HL-60 (cell line): ENCODE measurements around the gene TAL1.

Experiments
- DNase-seq, 2 experiments: peaks; one replicate each; pipeline ENCODE4 v3.0.0-alpha.2; 2010 to 2020; ENCODE audit warnings: low read depth in 1 of 2, low spot score in 1 of 2
- H3K27ac ChIP-seq: fragments of 250-450 bp; sonication (Bioruptor Pico); replicated peaks from 2 replicates; pipeline ENCODE4 v1.5.1; 2020; ENCODE audit warnings: mild to moderate bottlenecking, moderate library complexity
- H3K27me3 ChIP-seq: fragments of 250-450 bp; sonication (Bioruptor Pico); 2 replicates; pipeline ENCODE4 v1.5.1; 2021; ENCODE audit warnings: mild to moderate bottlenecking, moderate library complexity; ENCODE audit not compliant: insufficient read depth, poor library complexity, severe bottlenecking
- H3K4me3 ChIP-seq: replicated peaks from 2 replicates; pipeline ENCODE4 v1.5.1; 2011; ENCODE audit warnings: mild to moderate bottlenecking, control low read depth, low read length; ENCODE audit not compliant: insufficient read depth
- CTCF ChIP-seq: IDR thresholded peaks from one replicate; pipeline ENCODE4 v1.5.1; 2011; ENCODE audit warnings: low read length, control low read depth, inconsistent platforms; ENCODE audit not compliant: insufficient read depth
- GABPA ChIP-seq: IDR thresholded peaks from 2 replicates; pipeline ENCODE4 v1.6.1; 2012; ENCODE audit warnings: low read depth
- POLR2AphosphoS5 ChIP-seq: IDR thresholded peaks from 2 replicates; pipeline ENCODE4 v1.6.1; 2012; ENCODE audit warnings: low read depth
- SPI1 ChIP-seq: IDR thresholded peaks from 2 replicates; pipeline ENCODE4 v1.6.1; 2012; ENCODE audit warnings: low read depth, mild to moderate bottlenecking, borderline replicate concordance
- TF ChIP-seq, protein P1 (sequence below): IDR thresholded peaks from 2 replicates; pipeline ENCODE4 v1.6.1; 2012; ENCODE audit warnings: low read depth; ENCODE audit not compliant: insufficient replicate concordance

Gene TAL1

DNA sequence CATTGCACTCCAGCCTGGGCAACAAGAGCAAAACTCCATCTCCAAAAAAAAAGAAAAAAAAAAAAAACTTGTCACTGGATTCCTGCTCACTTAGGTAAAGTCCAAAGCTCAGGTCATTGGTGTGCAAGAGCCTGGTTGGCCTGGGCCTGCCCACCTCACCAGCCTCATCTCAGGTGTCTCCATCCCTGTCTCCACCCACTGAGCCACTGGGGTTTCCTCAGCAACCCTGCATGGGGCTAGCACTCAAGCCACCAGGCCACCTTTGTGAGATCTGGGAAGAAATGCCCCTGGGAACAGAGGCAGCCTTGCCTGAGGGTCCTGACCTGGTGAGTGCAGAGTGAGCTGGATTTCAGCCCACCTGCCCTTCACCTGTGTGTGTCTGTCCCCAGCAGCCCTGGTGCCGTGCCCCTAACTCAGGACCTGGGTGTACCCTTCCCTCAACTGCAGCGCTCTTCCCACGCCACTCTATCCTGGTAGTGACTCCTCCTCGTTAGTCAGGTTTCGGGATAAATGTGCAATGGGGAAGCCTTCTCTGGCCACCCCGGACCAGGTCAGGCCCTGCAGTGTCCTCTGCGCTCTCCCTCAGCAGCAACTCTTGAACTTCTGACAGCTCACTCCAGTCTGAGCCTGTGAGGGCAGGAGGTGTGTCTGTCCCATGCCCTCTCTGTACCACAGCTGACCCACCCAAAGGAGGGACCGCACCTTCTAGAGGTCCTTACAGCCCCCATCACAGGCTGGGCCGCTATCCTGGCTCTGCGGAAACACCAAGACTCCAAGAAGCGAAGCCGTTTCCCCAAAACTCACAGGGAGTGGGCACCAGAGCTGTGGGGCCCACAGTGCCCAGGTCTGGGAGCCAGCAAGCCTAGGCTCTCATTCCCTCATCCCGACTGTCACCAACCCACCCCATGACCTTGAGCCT is 45.5 kb downstream of the TAL1 start:
- TF ChIP-seq, protein P1, sequence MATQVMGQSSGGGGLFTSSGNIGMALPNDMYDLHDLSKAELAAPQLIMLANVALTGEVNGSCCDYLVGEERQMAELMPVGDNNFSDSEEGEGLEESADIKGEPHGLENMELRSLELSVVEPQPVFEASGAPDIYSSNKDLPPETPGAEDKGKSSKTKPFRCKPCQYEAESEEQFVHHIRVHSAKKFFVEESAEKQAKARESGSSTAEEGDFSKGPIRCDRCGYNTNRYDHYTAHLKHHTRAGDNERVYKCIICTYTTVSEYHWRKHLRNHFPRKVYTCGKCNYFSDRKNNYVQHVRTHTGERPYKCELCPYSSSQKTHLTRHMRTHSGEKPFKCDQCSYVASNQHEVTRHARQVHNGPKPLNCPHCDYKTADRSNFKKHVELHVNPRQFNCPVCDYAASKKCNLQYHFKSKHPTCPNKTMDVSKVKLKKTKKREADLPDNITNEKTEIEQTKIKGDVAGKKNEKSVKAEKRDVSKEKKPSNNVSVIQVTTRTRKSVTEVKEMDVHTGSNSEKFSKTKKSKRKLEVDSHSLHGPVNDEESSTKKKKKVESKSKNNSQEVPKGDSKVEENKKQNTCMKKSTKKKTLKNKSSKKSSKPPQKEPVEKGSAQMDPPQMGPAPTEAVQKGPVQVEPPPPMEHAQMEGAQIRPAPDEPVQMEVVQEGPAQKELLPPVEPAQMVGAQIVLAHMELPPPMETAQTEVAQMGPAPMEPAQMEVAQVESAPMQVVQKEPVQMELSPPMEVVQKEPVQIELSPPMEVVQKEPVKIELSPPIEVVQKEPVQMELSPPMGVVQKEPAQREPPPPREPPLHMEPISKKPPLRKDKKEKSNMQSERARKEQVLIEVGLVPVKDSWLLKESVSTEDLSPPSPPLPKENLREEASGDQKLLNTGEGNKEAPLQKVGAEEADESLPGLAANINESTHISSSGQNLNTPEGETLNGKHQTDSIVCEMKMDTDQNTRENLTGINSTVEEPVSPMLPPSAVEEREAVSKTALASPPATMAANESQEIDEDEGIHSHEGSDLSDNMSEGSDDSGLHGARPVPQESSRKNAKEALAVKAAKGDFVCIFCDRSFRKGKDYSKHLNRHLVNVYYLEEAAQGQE, result no peak
- TF ChIP-seq SPI1, result no peak
- TF ChIP-seq GABPA, result no peak
- no peak for TF ChIP-seq POLR2AphosphoS5
- TF ChIP-seq CTCF, result no peak
- no peaks in the 10 kb centered on the region for H3K27me3 ChIP-seq
- no peak overlapping the region for H3K27ac ChIP-seq
- H3K4me3 ChIP-seq, result no peak overlapping the region
- no peak for DNase-seq

GRCh38 chr1:47184822-47185677 is 47.0 kb downstream of the TAL1 start:
- TF ChIP-seq CTCF (no peak), GABPA (no peak), SPI1 (no peak), POLR2AphosphoS5 (no peak)
- TF ChIP-seq, protein P1, result no peak
- H3K4me3 ChIP-seq, result no peak overlapping the region
- no peaks in the 10 kb centered on the region for H3K27me3 ChIP-seq
- no peak for DNase-seq
- no peak overlapping the region for H3K27ac ChIP-seq

DNA sequence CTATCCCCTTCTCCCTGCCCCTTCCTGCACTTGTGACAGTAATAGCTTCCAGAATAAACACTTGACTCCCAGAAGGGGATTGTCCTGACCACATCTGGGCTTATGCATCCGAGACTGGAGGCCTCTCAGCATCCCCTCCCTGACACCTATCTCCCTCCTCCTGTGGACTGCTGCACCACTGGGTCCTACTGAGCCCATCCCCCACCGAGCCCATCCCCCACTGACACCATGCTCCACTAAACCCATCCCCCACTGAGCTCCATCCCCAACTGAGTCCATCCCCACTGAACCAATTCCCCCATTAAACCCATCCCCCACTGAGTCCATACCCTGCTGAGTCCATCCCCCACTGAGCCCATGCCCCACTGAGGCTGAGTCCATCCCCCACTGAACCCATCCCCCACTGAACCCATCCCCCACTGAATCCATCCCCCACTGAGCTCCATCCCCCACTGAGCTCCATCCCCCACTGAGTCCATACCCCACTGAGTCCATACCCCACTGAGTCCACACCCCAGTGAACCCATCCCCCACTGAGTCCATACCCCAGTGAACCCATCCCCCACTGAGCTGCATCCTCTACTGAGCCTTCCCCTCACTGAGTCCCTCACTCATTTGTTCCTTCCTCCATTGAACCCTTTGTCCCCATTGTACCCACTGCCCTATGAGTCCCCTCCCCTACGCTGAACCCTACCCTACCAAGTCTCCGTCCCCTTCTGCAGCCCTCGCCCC is 47.8 kb downstream of the TAL1 start:
- Histone ChIP-seq H3K4me3 (no peak overlapping the region), H3K27ac (no peak overlapping the region), H3K27me3 (no peaks in the 10 kb centered on the region)
- no peak for DNase-seq
- TF ChIP-seq, protein P1, result no peak
- TF ChIP-seq POLR2AphosphoS5 (no peak), SPI1 (no peak), CTCF (no peak), GABPA (no peak)
